Stimulated activated CD4-positive, alpha-beta T cell treated with anti-CD3 and anti-CD28 coated beads, Interleukin-1b, Interleukin-23, amount 100 ng/mL, for 4 hours (primary cell): ENCODE measurements around the gene CA6.
"Not testable (repeated sequence)": the region's sequence is repeated elsewhere in the genome, so short reads cannot be mapped to it uniquely, and the experiment has no call there.

Source experiments
- DNase-seq, 2 donors: peaks; one replicate each; pipeline ENCODE4 v3.0.0-alpha.2; 2020; ENCODE audit warnings: low read depth in 2 of 2

CA6 gene

DNA sequence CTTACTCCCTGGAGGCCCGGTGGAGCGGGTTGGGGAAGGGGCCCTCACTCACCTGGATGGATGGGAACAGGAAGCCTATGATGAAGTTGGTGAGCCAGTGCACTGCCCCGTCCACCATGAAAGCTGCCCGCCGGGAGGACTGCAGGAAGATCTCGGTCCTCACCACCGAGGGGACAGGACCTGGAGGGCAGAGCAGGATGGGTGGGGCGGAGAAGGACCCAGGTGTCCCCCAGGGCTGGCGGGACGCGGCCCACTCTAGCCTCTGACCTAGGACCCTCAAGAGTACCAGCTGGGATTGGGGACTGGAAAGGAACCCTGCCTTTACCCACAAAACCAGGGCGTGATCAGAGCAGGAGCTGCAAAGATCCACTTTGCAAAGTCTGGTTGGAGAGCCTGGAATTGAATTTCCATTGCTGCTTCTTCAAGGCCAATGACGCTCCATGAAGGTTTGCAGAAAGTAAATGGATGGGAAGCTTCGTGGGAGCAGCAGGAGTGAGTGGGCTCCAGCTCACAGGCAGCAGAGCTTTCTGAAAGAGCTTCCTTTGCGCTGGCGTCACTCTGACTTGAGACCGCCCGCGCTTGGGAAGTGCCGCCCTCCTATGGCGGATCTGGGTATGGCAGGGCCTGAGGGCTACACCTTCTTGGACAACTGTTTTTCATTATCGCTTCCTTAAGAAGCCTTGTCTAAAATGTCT, 59.2 kb downstream of the CA6 start:
- DNase-seq, result peak; percentile 77 to 80

DNA sequence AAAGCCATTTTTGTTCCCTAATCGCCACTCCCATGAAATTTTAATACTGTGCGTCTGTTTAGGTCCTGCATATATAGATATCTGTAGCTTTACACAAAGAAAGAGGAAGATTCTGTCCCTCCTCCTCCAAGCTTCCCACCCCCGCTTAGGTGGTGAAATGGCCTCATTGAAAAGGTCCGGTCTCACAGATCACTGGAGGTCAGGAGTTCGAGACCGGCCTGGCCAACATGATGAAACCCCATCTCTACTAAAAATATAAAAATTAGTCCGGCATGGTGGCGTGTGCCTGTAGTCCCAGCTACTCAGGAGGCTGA, 59.7 kb downstream of the CA6 start:
- no peak for DNase-seq

DNA sequence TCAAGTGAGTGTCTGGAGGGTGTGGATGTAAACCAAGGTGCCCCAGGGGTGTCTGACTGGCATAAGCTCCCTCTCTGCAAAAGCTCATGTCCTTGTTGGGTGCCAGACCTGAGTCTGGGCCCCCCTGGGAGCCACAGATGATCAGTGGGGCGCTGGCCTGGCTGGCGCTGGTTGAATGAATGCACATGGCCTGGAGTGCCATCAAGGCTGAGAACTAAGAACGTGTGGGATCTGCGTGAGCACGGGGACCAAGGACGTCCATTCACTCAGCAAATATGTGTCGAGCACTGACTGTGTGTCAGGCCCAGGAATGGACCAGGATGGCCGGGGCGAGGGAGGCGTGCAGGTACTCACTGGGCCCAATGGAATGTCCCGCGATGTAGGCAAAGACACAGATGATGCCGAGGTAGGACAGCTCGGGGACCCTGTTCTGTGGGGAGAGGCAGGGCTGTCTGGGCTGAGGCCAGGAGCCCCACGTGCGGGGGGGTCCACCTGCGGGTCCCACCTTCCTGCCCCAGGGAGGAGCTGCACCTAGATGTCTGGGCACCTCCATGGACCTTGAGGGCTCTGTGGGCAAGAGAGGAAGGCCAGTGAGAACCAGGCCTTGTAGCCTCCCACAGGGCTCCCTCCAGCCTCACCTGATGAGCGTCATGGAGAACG, 61.4 kb downstream of the CA6 start:
- no peak for DNase-seq

DNA sequence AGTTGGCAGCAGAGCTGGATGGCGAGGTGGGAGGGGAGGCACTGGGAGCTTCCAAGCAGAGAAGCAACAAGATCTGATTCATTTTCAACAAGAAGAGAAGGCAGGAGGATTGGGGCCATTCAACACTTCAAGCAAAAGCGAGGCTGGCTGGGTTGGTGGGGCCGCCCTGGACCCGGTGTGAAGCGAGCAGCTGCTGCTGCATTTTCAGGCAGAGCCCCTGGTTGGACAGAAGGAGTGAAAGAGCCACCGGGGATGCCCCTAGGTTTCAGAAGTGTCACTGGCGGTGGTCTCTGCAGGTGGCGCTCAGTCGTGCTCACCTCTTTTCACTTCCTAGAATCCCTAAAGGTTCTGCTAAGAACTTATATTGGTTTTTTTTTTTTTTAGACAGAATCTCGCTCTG, 62.6 kb downstream of the CA6 start:
- no peak for DNase-seq

DNA sequence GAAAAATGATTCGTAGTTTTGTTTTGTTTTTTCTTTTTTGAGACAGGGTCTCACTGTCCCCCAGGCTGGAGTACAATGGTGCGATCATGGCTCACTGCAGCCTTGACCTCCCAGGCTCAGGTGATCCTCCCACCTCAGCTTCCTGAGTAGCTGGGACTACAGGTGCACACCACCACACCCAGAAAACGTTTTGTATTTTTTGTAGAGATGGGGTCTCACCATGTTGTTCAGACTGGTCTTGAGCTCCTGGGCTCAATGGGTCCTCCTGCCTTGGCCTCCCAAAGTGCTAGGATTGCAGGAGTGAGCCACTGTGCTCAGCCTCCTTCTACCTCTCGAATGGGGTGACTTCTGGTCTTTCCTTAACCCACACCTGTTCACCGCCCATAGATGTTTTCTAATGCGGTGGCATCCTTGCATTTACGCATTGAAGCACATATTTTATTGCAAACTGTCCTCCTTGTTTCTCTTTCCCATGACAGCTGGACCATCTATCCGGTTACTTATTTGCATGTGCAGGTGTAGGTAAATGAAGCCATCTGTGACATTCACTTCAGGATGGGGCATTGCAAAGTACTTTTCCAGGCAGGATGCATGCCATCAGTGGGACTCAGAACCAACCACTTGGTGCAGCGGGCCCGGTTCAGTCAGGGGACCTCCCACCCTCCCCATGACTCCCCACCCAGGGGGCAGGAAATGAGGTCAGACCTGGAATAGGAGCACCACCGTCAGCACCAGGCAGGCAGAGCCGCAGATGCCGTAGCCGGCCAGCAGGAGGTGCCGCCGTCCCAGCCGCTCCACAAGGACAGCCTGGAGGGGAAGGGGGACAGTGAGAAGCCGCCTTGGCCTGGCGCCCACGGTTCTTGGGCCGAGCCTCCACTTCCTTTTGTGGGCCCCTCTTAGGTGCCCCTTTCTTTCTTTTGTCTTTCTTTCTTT, 64.0 kb downstream of the CA6 start:
- DNase-seq, result peak in 1 of 2 donors; percentile 17

DNA sequence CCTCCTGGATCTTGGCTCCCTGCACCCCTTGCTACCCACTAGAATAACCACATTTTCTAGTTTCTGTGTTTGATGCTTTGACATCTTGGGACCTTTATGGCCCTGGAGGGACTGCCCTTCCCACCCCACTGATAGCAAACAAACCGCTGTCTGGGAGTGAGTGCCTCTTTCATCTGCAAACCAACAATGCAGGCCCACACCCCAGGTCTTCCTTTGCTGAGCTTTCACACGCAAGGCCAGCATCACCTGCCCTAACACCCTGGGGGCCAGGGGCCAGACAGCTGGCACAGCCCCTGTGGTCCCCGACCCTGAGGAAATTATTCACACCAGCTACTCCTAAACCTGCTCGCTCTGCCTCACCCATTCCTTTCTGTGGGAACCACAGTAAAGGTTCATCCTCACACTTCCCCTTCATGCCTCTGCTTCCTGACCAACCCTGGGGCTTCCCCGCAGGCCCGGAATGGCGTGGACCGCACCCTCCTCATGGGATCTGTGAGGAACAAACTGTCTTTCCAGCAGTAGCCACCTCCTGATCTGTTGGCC, 65.2 kb downstream of the CA6 start:
- DNase-seq, result no peak

DNA sequence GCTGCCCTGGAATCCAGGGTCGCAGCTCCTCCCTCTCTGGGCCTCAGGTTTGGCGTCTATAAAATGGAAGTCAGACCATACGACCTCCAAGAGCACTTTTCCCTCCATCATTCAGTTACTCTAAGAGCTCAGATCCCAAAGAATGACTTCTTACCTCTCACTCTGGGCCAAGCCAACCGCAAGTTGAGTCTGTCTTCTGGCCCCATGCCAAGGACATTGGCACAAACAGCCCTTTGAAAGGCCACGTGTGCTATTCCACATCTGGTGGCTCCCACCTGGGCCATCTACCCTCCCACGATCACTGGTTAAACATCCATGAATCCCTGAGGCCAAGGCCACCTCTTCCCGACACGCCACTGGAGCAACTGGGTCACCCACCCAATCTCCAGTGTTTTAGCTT, 68.2 kb downstream of the CA6 start:
- no peak for DNase-seq

DNA sequence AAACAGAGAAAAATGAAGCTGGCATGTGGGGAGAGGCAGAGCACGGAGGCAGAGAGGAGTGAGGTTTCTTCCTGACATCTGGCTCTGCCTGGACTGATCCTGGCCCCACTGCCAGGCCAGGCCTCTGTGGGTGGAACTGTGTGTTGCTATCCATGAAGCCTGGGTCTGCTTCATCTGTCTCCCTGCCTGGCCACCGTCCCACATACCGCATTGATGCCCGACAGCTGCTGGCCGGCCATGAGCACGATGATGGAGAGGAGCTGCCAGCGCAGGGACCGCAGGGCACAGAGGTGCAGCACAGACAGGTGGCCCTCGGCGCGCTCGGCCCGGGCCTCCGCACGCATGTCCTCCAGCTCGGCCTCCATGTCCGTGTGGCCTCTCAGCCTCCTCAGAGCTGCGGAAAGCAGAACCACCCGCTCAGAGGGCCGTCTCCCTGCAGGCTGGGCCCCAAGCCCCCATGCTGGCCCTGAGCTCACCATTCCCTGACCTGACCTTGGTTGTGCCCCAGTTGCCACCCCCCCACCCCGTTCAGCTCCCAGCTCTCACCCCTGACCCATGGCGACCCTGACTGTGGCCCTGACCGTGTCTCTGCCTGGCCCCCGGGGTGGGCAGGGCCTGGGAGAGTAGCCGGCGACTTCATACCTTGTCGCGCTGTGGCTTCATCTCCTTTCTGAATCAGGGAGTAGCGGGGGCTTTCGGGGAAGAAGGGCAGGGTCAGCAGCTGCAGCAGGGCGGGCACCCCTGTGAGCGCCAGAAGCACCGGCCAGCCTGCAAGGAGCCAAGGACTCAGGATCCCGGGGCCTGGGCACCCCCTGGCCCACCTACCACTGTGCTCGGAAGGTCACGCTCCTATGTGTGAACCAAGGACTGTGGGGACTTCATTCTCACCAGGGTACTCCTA, 69.1 kb downstream of the CA6 start:
- DNase-seq, result no peak

DNA sequence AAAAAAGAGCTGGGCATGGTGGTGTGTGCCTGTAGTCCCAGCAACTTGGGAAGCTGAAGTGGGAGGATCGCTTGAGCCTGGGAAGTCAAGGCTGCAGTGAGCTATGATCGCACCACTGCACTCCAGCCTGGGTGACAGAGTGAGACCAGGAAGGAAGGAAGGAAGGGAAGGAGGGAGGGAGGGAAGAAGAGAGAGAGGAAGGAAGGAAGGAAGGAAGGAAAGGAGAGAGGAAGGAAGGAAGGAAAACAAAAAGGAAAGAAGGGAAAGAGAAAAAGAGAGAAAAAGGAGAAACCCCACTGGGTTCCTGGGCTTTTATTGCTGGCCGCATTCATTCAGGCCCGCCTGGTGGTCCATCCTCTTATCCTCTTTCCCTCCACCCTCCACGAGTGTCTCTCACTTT, 70.8 kb downstream of the CA6 start:
- DNase-seq, result no peak

DNA sequence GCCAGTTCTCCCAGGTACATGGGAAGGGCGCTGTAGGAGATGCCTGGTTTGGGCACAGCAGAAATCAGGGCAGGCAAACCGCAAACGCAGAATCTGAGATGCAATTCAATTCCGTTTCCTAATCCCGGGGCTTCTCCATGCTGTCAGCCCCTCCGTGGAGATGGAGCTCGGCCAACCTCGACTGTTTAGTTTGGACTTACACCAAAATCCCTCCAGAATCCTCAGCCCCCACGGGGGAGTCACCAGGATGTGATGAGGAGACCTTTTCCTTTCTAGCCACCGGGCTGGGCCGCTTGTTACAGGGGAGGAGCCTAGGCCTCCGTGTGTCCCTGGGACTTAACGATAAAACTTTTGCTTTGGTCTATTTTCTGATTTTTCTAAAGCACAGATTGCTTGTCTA, 72.7 kb downstream of the CA6 start:
- DNase-seq, result no peak

DNA sequence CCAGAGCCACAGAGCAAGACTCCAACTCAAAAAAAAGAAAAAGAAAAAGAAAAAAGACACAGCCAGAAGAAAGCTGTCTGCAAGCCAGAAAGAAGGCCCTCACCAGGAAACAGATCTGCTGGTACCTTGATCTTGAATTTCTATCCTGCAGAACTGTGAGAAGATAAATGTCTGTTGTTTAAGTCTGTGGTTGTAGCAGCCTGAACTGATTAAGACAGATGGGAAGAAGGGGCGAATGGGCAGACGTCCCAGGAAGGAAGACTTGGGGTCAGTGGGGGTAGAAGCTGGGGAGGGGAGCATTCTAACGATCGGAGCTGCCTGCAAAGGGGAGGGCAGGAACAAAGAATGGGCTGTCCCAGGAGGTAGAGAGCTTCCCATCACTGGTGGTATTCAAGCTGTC, 74.2 kb downstream of the CA6 start:
- no peak for DNase-seq

DNA sequence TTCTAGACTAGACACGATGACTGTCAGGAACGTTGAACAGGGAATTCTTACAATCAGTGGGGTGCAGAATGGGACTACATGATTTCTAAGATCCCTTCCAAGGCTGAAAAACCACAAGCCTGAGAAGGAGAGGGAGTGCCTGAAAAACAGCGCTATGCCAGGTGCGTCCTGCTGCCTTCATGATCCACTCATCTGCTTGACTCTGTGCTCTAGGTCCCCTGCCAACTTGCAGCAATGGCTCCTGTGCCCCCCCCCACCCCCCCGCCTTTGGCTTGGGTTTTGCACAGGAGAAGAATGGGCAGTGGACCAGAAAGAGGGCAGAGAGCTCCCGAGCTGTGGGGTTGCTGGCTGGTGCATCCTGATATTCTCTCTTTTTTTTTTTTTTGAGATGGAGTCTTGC, 74.6 kb downstream of the CA6 start:
- DNase-seq, result no peak

DNA sequence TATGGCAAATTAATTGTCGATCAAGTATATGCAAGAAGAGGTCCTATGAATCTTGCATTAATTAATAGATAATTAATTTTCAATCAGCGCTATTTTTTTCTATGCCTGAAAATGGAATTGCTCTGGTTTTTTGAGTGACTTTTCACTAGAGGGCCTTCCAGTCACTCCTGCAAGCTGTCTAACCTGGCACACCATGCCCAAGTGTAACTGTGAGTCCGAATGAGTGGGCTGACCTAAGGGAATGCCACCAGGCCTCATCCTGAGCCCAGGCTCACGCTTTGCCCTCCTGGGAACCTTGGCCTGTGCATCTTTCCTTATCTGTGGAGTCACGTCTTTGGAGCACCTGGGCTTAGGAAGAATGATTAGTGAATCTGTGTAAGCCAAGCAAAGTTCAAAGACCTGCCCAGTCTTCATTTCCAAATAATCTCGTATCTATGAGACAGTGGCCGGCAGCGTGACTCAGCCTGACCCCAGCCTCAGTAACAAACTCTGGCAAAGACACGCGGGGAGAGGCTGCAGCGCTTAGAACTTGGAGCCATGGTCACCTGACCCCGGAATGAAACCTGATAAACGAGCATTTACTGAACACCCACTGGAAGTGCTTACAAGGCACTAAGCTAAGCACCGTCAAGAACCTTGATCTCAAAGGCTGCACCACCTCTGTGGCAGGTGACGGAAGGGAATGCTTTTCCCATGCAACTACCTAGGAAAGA, 76.5 kb downstream of the CA6 start:
- not testable (repeated sequence) for DNase-seq

DNA sequence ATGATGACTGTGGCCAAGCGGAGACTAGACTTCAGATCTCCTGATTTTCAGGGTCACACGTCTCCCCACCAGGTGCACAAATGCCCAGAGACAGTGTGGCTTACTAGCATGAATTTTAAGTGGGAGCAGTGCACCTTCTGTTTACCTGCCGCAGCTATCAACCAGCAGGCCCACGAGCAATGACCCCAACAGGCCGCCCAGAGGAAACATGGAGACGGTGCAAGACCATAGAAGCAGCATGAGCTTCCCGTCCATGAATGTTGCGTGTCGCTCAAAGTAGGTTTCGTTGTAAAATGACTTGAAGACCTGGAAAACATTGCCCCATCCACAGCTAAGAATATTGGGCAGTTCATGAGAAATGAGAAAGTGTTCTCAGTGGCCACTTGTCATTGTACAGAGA, 77.1 kb downstream of the CA6 start:
- DNase-seq, result no peak
